IPS-18a (cell line): ENCODE measurements around the gene TMTC2.

Source experiments
- H3K27ac ChIP-seq: one replicate; pipeline ENCODE4 v1.5.1; 2013; ENCODE audit warnings: low read length
- H3K27me3 ChIP-seq: one replicate; pipeline ENCODE4 v1.6.1; 2013; ENCODE audit warnings: mild to moderate bottlenecking, low read length; ENCODE audit not compliant: control insufficient read depth, insufficient read depth
- H3K36me3 ChIP-seq: one replicate; pipeline ENCODE4 v1.6.1; 2013; ENCODE audit warnings: low read depth, low read length; ENCODE audit not compliant: control insufficient read depth
- H3K4me1 ChIP-seq: one replicate; pipeline ENCODE4 v1.6.1; 2013; ENCODE audit warnings: low read depth, low read length; ENCODE audit not compliant: control insufficient read depth
- H3K4me3 ChIP-seq: one replicate; pipeline ENCODE4 v1.5.1; 2013; ENCODE audit warnings: low read length
- H3K9ac ChIP-seq: one replicate; pipeline ENCODE4 v1.6.1; 2013; ENCODE audit warnings: mild to moderate bottlenecking, low read length, moderate library complexity
- H3K9me3 ChIP-seq: one replicate; pipeline ENCODE4 v1.6.1; 2013; ENCODE audit warnings: low read depth, low read length; ENCODE audit not compliant: control insufficient read depth

The TMTC2 gene

GRCh38 chr12:83136411-83136810, 449.7 kb downstream of the TMTC2 start:
- H3K4me1 ChIP-seq: peaks cover 4% of the 10 kb centered on the region
- no peaks in the 10 kb centered on the region for H3K9me3 ChIP-seq
- no peaks in the 10 kb centered on the region for H3K27me3 ChIP-seq
- H3K27ac ChIP-seq: no peak overlapping the region
- H3K4me3 ChIP-seq: no peak overlapping the region
- no peak overlapping the region for H3K9ac ChIP-seq
- H3K36me3 ChIP-seq: no peaks in the 10 kb centered on the region

GRCh38 chr12:83140135-83140534, 453.4 kb downstream of the TMTC2 start:
- H3K9me3 ChIP-seq: no peaks in the 10 kb centered on the region

GRCh38 chr12:83141460-83141994, 454.8 kb downstream of the TMTC2 start:
- Histone ChIP-seq H3K36me3 (no peaks in the 10 kb centered on the region), H3K9me3 (no peaks in the 10 kb centered on the region), H3K27ac (no peak overlapping the region), H3K9ac (no peak overlapping the region), H3K27me3 (no peaks in the 10 kb centered on the region), H3K4me3 (no peak overlapping the region), H3K4me1 (peaks cover 1% of the 10 kb centered on the region)

More at GRCh38 chr12:83140135-83140534, 453.4 kb downstream of the TMTC2 start:
- Histone ChIP-seq H3K27ac (no peak overlapping the region), H3K9ac (no peak overlapping the region), H3K27me3 (no peaks in the 10 kb centered on the region), H3K4me3 (no peak overlapping the region), H3K4me1 (peaks cover 4% of the 10 kb centered on the region), H3K36me3 (no peaks in the 10 kb centered on the region)

GRCh38 chr12:83142914-83143313, 456.2 kb downstream of the TMTC2 start:
- Histone ChIP-seq H3K4me3 (no peak overlapping the region), H3K4me1 (no peaks in the 10 kb centered on the region), H3K9me3 (no peaks in the 10 kb centered on the region), H3K36me3 (no peaks in the 10 kb centered on the region), H3K27ac (no peak overlapping the region), H3K9ac (no peak overlapping the region), H3K27me3 (no peaks in the 10 kb centered on the region)

GRCh38 chr12:83143950-83144349, 457.2 kb downstream of the TMTC2 start:
- no peak overlapping the region for H3K9ac ChIP-seq
- H3K27me3 ChIP-seq: no peaks in the 10 kb centered on the region
- no peaks in the 10 kb centered on the region for H3K9me3 ChIP-seq
- no peaks in the 10 kb centered on the region for H3K4me1 ChIP-seq
- H3K4me3 ChIP-seq: no peak overlapping the region
- H3K27ac ChIP-seq: no peak overlapping the region
- no peaks in the 10 kb centered on the region for H3K36me3 ChIP-seq

GRCh38 chr12:83145325-83145840, 458.7 kb downstream of the TMTC2 start:
- Histone ChIP-seq H3K9ac (no peak overlapping the region), H3K9me3 (no peaks in the 10 kb centered on the region), H3K36me3 (no peaks in the 10 kb centered on the region), H3K4me3 (no peak overlapping the region), H3K27me3 (no peaks in the 10 kb centered on the region), H3K27ac (no peak overlapping the region), H3K4me1 (no peaks in the 10 kb centered on the region)

- Histone ChIP-seq H3K9ac (no peak overlapping the region), H3K27me3 (no peaks in the 10 kb centered on the region), H3K27ac (no peak overlapping the region), H3K4me3 (no peak overlapping the region), H3K36me3 (no peaks in the 10 kb centered on the region), H3K4me1 (peaks cover 6% of the 10 kb centered on the region), H3K9me3 (no peaks in the 10 kb centered on the region)
Observed at GRCh38 chr12:83147341-83147740, 460.6 kb downstream of the TMTC2 start.

GRCh38 chr12:83149987-83150386, 463.3 kb downstream of the TMTC2 start:
- Histone ChIP-seq H3K36me3 (no peaks in the 10 kb centered on the region), H3K27me3 (no peaks in the 10 kb centered on the region), H3K9me3 (no peaks in the 10 kb centered on the region), H3K27ac (no peak overlapping the region), H3K4me1 (peaks cover 12% of the 10 kb centered on the region), H3K4me3 (no peak overlapping the region), H3K9ac (no peak overlapping the region)

- H3K9ac ChIP-seq: no peak overlapping the region
- no peaks in the 10 kb centered on the region for H3K9me3 ChIP-seq
- no peak overlapping the region for H3K27ac ChIP-seq
- H3K27me3 ChIP-seq: no peaks in the 10 kb centered on the region
- H3K36me3 ChIP-seq: no peaks in the 10 kb centered on the region
- H3K4me3 ChIP-seq: no peak overlapping the region
- peaks cover 12% of the 10 kb centered on the region for H3K4me1 ChIP-seq
Observed at GRCh38 chr12:83150465-83151189, 463.9 kb downstream of the TMTC2 start.

- H3K9ac ChIP-seq: no peak overlapping the region
Observed at GRCh38 chr12:83153177-83153576, 466.5 kb downstream of the TMTC2 start.

GRCh38 chr12:83156815-83157214, 470.1 kb downstream of the TMTC2 start:
- Histone ChIP-seq H3K27ac (no peak overlapping the region), H3K9ac (no peak overlapping the region), H3K4me3 (no peak overlapping the region), H3K4me1 (peaks cover 10% of the 10 kb centered on the region), H3K36me3 (no peaks in the 10 kb centered on the region), H3K27me3 (no peaks in the 10 kb centered on the region), H3K9me3 (no peaks in the 10 kb centered on the region)

More at GRCh38 chr12:83153177-83153576, 466.5 kb downstream of the TMTC2 start:
- Histone ChIP-seq H3K27ac (no peak overlapping the region), H3K4me3 (no peak overlapping the region), H3K9me3 (no peaks in the 10 kb centered on the region), H3K27me3 (no peaks in the 10 kb centered on the region), H3K36me3 (no peaks in the 10 kb centered on the region), H3K4me1 (peaks cover 12% of the 10 kb centered on the region)

GRCh38 chr12:83157604-83158003, 470.9 kb downstream of the TMTC2 start:
- H3K9me3 ChIP-seq: no peaks in the 10 kb centered on the region
- peaks cover 3% of the 10 kb centered on the region for H3K4me1 ChIP-seq
- H3K36me3 ChIP-seq: no peaks in the 10 kb centered on the region
- no peak overlapping the region for H3K4me3 ChIP-seq
- no peaks in the 10 kb centered on the region for H3K27me3 ChIP-seq
- H3K9ac ChIP-seq: no peak overlapping the region
- H3K27ac ChIP-seq: no peak overlapping the region
